OCI-LY1 (cell line): ENCODE data around the gene PTPN3.

Experiments
- H2AFZ ChIP-seq: fragments of 200-600 bp; sonication (generic), shearing (Covaris generic); 2 replicates; pipeline ENCODE4 v1.6.0; 2014; ENCODE audit warnings: antibody characterized with exemption, mild to moderate bottlenecking, low read length
- H3F3A ChIP-seq: fragments of 200-600 bp; sonication (generic), shearing (Covaris generic); 2 replicates; pipeline ENCODE4 v1.6.0; 2014; ENCODE audit warnings: mild to moderate bottlenecking, antibody characterized with exemption, low read length, moderate library complexity; ENCODE audit not compliant: insufficient read depth
- H3K27ac ChIP-seq: fragments of 200-600 bp; sonication (generic); 2 replicates; pipeline ENCODE4 v1.5.1; 2014; ENCODE audit warnings: low read length, mixed run types, mild to moderate bottlenecking, low read depth; ENCODE audit not compliant: poor library complexity, severe bottlenecking
- H3K27me3 ChIP-seq: fragments of 200-600 bp; sonication (generic); 2 replicates; pipeline ENCODE4 v1.6.0; 2014; ENCODE audit warnings: antibody characterized with exemption, mild to moderate bottlenecking, low read length, moderate library complexity; ENCODE audit not compliant: insufficient read depth
- H3K36me3 ChIP-seq: fragments of 200-600 bp; sonication (generic); 2 replicates; pipeline ENCODE4 v1.6.1; 2014; ENCODE audit warnings: mild to moderate bottlenecking, antibody characterized with exemption, low read length, moderate library complexity, mixed read lengths; ENCODE audit not compliant: insufficient read depth
- H3K4me1 ChIP-seq: fragments of 200-600 bp; sonication (generic); 2 replicates; pipeline ENCODE4 v1.5.1; 2014; ENCODE audit warnings: mild to moderate bottlenecking, low read length, moderate library complexity; ENCODE audit not compliant: insufficient read depth, severe bottlenecking
- H3K4me2 ChIP-seq: fragments of 200-600 bp; sonication (generic), shearing (Covaris generic); 2 replicates; pipeline ENCODE4 v1.6.1; 2014; ENCODE audit warnings: low read length
- H3K4me3 ChIP-seq: fragments of 200-600 bp; sonication (generic); 2 replicates; pipeline ENCODE4 v1.5.1; 2014; ENCODE audit warnings: low read length, low read depth, mild to moderate bottlenecking, mixed read lengths; ENCODE audit not compliant: poor library complexity, severe bottlenecking
- H3K79me2 ChIP-seq: fragments of 200-600 bp; shearing (Covaris generic); 2 replicates; pipeline ENCODE4 v1.6.1; 2016; ENCODE audit warnings: mixed run types, low read length, mixed read lengths; ENCODE audit not compliant: insufficient read depth
- H3K9ac ChIP-seq: fragments of 200-600 bp; sonication (generic), shearing (Covaris generic); 2 replicates; pipeline ENCODE4 v1.6.1; 2014; ENCODE audit warnings: mild to moderate bottlenecking, low read length, mixed read lengths
- H3K9me2 ChIP-seq: fragments of 200-600 bp; sonication (generic), shearing (Covaris generic); 2 replicates; pipeline ENCODE4 v1.6.1; 2014; ENCODE audit warnings: low read depth, mild to moderate bottlenecking, low read length, mixed read lengths
- H3K9me3 ChIP-seq: fragments of 200-600 bp; shearing (Covaris generic); 2 replicates; pipeline ENCODE4 v1.6.1; 2014; ENCODE audit warnings: low read length, mixed read lengths
- H4K20me1 ChIP-seq: fragments of 200-600 bp; sonication (generic), shearing (Covaris generic); 2 replicates; pipeline ENCODE4 v1.6.0; 2016; ENCODE audit warnings: mild to moderate bottlenecking, low read length; ENCODE audit not compliant: insufficient read depth
- CTCF ChIP-seq: fragments of 200-600 bp; sonication (generic), shearing (Covaris generic); IDR thresholded peaks from 2 replicates; pipeline ENCODE4 v1.5.1; 2017; ENCODE audit warnings: mild to moderate bottlenecking, antibody characterized with exemption, low read length, moderate library complexity, mixed read lengths
- EZH2 ChIP-seq: fragments of 200-600 bp; sonication (generic), shearing (Covaris generic); IDR thresholded peaks from 2 replicates; pipeline ENCODE4 v1.8.0; 2017; ENCODE audit warnings: borderline replicate concordance, mixed run types, mild to moderate bottlenecking, antibody characterized with exemption, low read length, moderate library complexity, mixed read lengths

Gene PTPN3

DNA sequence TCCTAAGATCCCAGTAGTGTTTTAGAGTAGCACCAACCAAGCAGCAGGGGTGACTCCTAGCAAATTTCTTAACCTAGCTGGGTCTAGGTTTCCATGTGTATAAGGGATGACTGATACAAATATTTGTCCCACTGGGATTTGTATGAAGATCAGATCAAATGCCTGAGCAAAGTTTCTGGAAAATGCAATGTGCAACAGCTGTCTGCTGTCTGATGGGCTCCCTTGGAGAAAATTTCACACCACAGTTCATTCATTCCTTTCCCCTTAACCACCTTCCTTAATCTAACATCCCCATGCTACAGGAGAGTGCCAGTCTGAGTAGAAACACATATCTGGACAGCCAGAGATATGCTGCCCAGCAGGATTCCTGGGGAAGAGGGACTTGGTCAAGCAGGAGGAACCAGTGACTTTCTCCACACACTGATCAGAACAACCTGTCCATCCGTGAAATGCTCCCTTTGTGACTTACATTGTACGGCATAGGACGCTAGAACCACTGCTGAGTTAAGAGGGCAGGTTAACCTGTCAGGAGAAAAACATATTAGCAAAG, 53.3 kb downstream of the PTPN3 start:
- no peaks in the 10 kb centered on the region for H3K27me3 ChIP-seq
- H4K20me1 ChIP-seq: no peaks in the 10 kb centered on the region
- H3K79me2 ChIP-seq: no peaks in the 10 kb centered on the region
- H3F3A ChIP-seq: no peaks in the 10 kb centered on the region
- no peak overlapping the region for H3K9ac ChIP-seq
- no peak overlapping the region for H3K4me3 ChIP-seq
- no peaks in the 10 kb centered on the region for H3K9me3 ChIP-seq
- H3K27ac ChIP-seq: no peak overlapping the region
- no peaks in the 10 kb centered on the region for H3K36me3 ChIP-seq
- no peak overlapping the region for H3K4me2 ChIP-seq
- H2AFZ ChIP-seq: no peak overlapping the region
- no peaks in the 10 kb centered on the region for H3K9me2 ChIP-seq
- no peaks in the 10 kb centered on the region for H3K4me1 ChIP-seq
- TF ChIP-seq EZH2: no peak
- no peak for TF ChIP-seq CTCF

DNA sequence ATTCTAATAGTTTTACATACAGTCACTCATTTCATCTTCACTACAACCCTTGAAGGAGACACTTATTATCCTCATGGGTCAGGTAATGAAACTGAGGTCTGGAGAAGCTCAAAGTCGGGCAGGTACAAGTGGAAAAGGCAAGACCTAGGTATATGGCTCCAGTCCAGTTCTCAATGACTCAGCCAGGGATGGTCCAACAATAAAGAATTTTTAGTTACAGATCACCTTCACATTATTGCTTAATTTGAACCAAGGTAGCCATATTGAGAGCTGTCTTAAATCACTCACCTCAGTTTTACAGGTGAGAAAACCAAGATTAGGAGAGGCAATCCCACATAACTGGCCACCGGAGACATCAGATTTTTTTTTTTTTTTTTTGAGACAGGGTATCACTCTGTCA, 55.4 kb downstream of the PTPN3 start:
- no peaks in the 10 kb centered on the region for H3K79me2 ChIP-seq
- H3F3A ChIP-seq: no peaks in the 10 kb centered on the region
- no peak overlapping the region for H3K9ac ChIP-seq
- no peak overlapping the region for H2AFZ ChIP-seq
- H3K4me2 ChIP-seq: no peak overlapping the region
- H4K20me1 ChIP-seq: no peaks in the 10 kb centered on the region
- H3K27me3 ChIP-seq: no peaks in the 10 kb centered on the region
- no peaks in the 10 kb centered on the region for H3K9me2 ChIP-seq
- no peaks in the 10 kb centered on the region for H3K4me1 ChIP-seq
- TF ChIP-seq CTCF (no peak), EZH2 (no peak)
- H3K9me3 ChIP-seq: no peaks in the 10 kb centered on the region
- H3K4me3 ChIP-seq: no peak overlapping the region
- H3K27ac ChIP-seq: no peak overlapping the region
- no peaks in the 10 kb centered on the region for H3K36me3 ChIP-seq

- Histone ChIP-seq H3K9me3 (no peaks in the 10 kb centered on the region), H2AFZ (no peak overlapping the region), H3K4me3 (no peak overlapping the region), H3F3A (no peaks in the 10 kb centered on the region), H3K9me2 (no peaks in the 10 kb centered on the region), H3K36me3 (no peaks in the 10 kb centered on the region), H3K27ac (no peak overlapping the region), H3K27me3 (no peaks in the 10 kb centered on the region), H3K79me2 (no peaks in the 10 kb centered on the region), H3K4me2 (no peak overlapping the region), H3K4me1 (no peaks in the 10 kb centered on the region), H3K9ac (no peak overlapping the region), H4K20me1 (no peaks in the 10 kb centered on the region)
- TF ChIP-seq EZH2: no peak
- no peak for TF ChIP-seq CTCF
These were observed 56.8 kb downstream of the PTPN3 start for GRCh38 chr9:109441296-109441695.
